HG03097 (cell line): Measurements from ENCODE around the gene PCDHGB2.
"Not testable (repeated sequence)": the region's sequence is repeated elsewhere in the genome, so short reads cannot be mapped to it uniquely, and the experiment has no call there.

ENCODE experiments used
- ATAC-seq: cut with Tn5 transposase; IDR thresholded peaks from one replicate; pipeline ENCODE4 v1.9.1; 2021; ENCODE audit not compliant: unreplicated experiment, low FRiP score

PCDHGB2 gene

DNA sequence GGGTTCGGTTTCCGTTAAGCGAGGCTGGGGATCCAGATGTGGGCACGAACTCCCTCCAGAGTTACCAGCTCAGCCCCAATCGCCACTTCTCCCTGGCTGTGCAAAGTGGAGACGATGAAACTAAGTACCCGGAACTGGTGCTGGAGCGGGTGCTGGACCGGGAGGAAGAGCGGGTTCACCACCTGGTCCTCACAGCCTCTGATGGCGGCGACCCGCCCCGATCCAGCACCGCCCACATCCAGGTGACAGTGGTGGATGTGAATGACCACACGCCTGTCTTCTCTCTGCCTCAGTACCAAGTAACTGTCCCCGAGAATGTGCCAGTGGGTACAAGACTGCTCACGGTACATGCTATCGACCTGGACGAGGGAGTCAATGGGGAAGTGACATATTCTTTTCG lies 23.6 kb downstream of the PCDHGB2 start:
- no peak for ATAC-seq

DNA sequence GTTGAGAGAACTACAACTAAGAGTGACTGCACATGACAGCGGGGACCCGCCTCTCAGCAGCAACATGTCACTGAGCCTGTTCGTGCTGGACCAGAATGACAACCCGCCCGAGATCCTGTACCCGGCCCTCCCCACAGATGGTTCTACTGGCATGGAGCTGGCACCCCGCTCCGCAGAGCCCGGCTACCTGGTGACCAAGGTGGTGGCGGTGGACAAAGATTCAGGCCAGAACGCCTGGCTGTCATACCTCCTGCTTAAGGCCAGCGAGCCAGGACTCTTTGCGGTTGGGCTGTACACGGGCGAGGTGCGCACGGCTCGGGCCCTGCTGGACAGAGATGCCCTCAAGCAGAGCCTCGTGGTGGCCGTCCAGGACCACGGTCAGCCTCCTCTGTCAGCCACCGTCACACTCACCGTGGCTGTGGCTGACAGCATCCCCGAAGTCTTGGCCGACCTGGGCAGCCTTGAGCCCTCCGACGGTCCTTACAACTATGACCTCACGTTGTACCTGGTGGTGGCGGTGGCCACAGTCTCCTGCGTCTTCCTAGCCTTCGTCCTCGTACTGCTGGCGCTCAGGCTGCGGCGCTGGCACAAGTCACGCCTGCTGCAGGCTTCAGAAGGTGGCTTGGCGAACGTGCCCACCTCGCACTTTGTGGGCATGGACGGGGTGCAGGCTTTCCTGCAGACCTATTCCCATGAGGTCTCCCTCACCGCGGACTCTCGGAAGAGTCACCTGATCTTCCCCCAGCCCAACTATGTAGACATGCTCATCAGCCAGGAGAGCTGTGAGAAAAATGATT lies 24.9 kb downstream of the PCDHGB2 start:
- no peak for ATAC-seq

DNA sequence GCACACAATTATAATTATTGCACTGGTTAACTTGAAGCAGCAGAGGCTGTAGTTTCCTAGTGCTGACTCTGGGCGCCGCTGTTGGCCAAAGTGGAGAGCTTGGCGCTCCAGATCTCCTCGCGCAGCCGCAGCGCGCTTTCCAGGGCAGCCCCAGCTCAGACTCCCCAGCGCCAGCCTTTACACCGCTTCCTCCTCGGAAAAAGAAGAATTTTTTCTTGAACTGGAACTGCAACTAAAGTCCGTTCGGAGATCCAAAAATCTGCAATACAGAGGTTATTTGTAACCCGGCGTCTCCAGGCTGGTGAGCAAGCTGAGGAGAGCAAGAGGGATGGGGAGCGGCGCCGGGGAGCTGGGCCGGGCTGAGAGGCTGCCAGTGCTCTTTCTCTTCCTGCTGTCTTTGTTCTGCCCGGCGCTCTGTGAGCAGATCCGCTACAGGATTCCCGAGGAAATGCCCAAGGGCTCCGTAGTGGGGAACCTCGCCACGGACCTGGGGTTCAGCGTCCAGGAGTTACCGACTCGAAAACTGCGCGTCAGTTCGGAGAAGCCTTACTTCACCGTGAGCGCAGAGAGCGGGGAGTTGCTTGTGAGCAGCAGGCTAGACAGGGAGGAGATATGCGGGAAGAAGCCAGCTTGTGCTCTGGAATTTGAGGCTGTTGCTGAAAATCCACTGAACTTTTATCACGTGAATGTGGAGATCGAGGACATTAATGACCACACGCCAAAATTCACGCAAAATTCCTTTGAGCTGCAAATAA lies 27.9 kb downstream of the PCDHGB2 start, which contains the start of gene PCDHGB4:
Gene PCDHGB4, plus strand, starts transcription at position 142 of the 755 bp plus-strand sequence. Its CDS starts 187 bp downstream, at position 329.
- ATAC-seq = not testable (repeated sequence)

DNA sequence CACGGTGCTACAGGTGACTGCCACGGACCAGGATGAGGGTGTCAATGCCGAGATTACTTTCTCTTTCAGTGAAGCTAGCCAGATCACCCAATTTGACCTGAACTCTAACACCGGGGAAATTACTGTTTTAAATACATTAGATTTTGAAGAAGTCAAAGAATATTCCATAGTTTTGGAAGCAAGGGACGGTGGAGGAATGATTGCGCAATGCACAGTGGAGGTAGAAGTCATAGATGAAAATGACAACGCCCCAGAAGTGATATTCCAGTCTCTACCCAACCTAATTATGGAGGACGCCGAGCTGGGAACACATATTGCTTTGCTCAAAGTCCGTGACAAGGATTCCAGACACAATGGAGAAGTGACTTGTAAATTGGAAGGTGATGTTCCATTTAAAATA lies 28.9 kb downstream of the PCDHGB2 start:
- ATAC-seq = no peak

DNA sequence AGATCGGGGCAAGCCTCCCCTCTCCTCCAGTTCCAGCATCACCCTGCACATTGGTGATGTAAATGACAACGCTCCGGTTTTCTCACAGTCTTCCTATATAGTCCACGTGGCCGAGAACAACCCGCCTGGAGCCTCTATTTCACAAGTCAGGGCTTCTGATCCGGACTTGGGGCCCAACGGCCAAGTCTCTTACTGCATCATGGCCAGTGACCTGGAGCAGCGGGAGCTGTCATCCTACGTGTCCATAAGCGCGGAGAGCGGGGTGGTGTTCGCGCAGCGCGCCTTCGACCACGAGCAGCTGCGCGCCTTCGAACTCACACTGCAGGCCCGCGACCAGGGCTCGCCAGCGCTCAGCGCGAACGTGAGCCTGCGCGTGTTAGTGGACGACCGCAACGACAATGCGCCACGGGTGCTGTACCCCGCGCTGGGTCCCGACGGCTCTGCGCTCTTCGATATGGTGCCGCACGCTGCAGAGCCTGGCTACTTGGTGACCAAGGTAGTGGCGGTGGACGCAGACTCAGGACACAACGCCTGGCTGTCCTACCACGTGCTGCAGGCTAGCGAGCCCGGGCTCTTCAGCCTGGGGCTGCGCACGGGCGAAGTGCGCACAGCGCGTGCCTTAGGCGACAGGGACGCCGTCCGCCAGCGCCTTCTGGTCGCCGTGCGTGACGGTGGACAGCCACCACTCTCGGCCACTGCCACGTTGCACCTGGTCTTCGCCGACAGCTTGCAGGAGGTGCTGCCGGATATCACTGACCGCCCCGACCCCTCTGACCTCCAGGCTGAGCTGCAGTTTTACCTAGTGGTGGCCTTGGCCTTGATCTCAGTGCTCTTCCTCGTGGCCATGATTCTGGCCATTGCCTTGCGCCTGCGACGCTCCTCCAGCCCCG lies 29.6 kb downstream of the PCDHGB2 start:
- ATAC-seq = no peak

DNA sequence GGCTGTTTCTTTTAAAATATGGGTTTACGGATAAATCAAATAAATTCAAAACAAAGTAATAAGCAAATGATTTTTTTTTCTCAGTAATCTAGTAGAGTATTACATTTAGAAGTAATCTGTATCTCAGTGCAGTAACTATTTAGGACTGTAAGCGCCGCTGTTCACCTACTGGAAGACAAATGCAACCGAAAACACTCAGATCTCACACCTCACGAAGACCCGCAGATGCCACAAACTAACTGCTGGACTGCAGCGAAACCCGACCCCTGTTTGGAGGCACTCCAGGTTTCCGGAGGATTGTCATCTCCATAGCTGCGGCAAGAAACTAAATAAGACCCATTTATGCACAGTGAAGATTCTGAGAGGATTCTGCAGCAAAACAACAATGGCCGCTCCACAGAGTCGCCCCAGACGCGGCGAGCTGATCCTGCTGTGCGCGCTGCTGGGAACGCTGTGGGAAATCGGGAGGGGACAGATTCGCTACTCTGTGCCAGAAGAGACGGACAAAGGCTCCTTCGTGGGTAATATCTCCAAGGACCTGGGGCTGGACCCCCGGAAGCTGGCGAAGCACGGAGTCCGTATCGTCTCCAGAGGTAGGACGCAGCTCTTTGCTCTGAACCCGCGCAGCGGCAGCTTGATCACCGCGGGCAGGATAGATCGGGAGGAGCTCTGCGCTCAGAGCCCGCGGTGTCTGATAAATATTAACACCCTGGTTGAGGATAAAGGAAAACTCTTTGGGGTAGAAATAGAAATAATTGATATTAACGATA lies 32.8 kb downstream of the PCDHGB2 start, which contains the start of gene PCDHGA8:
Gene PCDHGA8, plus strand, starts transcription at position 205 of the 770 bp plus-strand sequence. Its CDS starts 181 bp downstream, at position 386.
- ATAC-seq = no peak

DNA sequence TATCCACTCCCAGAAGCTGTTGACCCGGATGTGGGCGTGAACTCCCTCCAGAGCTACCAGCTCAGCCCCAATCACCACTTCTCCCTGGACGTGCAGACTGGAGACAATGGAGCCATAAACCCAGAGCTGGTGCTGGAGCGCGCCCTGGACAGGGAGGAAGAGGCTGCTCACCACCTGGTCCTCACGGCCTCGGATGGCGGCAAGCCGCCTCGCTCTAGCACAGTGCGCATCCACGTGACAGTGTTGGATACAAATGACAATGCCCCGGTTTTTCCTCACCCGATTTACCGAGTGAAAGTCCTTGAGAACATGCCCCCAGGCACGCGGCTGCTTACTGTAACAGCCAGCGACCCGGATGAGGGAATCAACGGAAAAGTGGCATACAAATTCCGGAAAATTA lies 33.5 kb downstream of the PCDHGB2 start:
- ATAC-seq = no peak

DNA sequence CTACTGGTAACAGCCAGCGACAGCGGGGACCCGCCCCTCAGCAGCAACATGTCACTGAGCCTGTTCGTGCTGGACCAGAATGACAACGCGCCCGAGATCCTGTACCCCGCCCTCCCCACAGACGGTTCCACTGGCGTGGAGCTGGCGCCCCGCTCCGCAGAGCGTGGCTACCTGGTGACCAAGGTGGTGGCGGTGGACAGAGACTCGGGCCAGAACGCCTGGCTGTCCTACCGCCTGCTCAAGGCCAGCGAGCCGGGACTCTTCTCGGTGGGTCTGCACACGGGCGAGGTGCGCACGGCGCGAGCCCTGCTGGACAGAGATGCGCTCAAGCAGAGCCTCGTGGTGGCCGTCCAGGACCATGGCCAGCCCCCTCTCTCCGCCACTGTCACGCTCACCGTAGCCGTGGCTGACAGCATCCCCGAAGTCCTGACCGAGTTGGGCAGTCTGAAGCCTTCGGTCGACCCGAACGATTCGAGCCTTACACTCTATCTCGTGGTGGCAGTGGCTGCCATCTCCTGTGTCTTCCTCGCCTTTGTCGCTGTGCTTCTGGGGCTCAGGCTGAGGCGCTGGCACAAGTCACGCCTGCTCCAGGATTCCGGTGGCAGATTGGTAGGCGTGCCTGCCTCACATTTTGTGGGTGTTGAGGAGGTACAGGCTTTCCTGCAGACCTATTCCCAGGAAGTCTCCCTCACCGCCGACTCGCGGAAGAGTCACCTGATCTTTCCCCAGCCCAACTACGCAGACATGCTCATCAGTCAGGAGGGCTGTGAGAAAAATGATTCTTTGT lies 34.8 kb downstream of the PCDHGB2 start:
- ATAC-seq = not testable (repeated sequence)

DNA sequence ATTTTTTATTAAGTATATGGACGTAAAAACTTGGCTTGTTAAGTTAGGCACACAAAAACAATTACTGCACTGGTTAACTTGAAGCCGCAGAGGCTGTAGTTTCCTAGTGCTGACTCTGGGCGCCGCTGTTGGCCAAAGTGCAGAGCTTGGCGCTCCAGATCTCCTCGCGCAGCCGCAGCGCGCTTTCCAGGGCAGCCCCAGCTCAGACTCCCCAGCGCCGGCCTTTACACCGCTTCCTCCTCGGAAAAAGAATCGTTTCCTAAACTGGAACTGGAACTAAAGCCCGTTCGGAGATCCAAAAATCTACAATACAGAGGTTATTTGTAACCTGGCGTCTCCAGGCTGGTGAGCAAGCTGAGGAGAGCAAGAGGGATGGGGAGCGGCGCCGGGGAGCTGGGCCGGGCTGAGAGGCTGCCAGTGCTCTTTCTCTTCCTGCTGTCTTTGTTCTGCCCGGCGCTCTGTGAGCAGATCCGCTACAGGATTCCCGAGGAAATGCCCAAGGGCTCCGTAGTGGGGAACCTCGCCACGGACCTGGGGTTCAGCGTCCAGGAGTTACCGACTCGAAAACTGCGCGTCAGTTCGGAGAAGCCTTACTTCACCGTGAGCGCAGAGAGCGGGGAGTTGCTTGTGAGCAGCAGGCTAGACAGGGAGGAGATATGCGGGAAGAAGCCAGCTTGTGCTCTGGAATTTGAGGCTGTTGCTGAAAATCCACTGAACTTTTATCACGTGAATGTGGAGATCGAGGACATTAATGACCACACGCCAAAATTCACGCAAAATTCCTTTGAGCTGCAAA lies 38.2 kb downstream of the PCDHGB2 start, which contains the start of gene PCDHGB5:
Gene PCDHGB5, plus strand, starts transcription at position 192 of the 796 bp plus-strand sequence. Its CDS starts 181 bp downstream, at position 373.
- not testable (repeated sequence) for ATAC-seq

DNA sequence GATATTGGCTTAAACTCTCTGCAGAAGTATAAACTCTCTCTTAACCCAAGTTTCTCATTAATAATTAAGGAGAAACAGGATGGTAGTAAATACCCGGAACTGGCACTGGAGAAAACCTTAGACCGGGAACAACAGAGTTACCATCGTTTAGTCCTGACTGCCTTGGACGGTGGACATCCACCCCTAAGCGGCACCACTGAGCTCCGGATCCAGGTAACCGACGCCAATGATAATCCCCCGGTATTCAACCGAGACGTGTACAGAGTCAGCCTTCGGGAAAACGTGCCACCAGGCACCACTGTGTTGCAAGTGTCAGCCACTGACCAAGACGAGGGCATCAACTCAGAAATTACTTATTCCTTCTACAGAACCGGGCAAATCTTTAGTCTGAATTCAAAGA lies 38.8 kb downstream of the PCDHGB2 start:
- no peak for ATAC-seq

DNA sequence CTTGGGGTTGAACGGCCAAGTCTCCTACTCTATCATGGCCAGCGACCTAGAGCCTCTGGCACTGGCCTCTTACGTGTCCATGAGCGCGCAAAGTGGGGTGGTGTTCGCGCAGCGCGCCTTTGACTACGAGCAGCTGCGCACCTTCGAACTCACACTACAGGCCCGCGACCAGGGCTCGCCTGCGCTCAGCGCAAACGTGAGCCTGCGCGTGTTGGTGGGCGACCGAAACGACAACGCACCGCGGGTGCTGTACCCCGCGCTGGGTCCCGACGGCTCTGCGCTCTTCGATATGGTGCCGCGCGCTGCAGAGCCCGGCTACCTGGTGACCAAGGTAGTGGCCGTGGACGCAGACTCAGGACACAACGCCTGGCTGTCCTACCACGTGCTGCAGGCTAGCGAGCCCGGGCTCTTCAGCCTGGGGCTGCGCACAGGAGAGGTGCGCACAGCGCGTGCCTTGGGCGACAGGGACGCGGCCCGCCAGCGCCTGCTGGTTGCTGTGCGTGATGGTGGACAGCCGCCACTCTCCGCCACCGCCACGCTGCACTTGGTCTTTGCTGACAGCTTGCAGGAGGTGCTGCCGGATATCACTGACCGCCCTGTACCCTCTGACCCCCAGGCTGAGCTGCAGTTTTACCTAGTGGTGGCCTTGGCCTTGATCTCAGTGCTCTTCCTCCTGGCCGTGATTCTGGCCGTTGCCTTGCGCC lies 39.9 kb downstream of the PCDHGB2 start:
- ATAC-seq = no peak

DNA sequence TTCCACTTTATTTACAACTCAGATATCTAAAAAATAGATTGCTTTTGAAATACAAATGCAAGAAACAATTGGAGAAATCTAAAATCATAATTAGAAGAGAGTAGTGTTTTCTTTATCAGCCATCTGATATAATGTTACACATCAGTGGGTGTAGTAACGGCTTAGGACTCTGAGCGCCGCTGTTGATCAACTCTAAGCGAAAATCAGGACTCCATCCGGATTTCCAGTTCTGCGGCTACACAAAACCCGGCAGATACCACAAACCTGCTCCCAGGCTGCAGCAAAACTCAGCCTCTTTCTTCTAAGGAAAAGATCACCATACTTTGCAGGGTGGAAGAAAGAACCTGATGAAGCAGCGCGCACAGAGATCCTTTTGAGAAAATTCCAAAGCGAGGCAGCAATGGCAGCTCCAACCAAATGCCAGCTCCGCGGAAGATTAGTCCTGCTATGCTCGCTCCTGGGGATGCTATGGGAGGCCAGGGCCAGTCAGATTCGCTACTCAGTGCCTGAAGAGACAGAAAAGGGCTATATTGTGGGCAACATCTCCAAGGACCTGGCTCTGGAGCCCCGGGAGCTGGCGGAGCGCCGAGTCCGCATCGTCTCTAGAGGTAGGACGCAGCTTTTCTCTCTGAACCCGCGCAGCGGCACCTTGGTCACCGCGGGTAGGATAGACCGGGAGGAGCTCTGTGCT lies 42.9 kb downstream of the PCDHGB2 start, which contains the start of gene PCDHGA9:
Gene PCDHGA9, plus strand, starts transcription at position 226 of the 691 bp plus-strand sequence. Its CDS starts 175 bp downstream, at position 401.
- ATAC-seq = no peak

DNA sequence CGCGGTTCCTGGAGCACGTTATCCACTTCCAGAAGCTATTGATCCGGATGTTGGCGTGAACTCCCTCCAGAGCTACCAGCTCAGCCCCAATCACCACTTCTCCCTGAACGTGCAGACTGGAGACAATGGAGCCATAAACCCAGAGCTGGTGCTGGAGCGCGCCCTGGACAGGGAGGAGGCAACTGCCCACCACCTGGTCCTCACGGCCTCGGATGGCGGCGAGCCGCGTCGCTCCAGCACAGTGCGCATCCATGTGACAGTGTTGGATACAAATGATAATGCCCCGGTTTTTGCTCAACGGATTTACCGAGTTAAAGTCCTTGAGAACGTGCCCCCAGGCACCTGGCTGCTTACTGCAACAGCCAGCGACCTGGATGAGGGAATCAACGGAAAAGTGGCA lies 43.6 kb downstream of the PCDHGB2 start:
- no peak for ATAC-seq

DNA sequence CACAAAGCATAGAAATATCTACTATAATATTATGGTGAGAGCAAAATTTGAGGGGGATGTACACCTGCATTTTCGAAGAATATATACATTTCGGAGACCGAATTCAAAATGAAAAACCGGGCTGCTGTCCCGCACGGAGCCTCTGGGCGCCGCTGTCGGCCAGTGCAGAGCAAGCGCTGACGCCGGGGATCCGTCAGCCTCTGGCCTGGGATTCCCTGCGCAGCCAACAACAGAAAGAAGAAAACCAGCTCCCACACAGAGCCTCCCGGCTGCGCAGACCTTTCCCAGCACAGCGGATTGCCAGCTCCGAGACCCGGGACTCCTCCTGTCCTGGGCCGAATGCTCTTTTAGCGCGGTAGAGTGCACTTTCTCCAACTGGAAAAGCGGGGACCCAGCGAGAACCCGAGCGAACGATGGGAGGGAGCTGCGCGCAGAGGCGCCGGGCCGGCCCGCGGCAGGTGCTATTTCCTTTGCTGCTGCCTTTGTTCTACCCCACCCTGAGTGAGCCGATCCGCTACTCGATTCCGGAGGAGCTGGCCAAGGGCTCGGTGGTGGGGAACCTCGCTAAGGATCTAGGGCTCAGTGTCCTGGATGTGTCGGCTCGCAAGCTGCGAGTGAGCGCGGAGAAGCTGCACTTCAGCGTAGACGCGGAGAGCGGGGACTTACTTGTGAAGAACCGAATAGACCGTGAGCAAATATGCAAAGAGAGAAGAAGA lies 48.2 kb downstream of the PCDHGB2 start, which contains the start of gene PCDHGB6:
Gene PCDHGB6, plus strand, starts transcription at position 232 of the 716 bp plus-strand sequence. Its CDS starts 182 bp downstream, at position 414.
- ATAC-seq = not testable (repeated sequence)

DNA sequence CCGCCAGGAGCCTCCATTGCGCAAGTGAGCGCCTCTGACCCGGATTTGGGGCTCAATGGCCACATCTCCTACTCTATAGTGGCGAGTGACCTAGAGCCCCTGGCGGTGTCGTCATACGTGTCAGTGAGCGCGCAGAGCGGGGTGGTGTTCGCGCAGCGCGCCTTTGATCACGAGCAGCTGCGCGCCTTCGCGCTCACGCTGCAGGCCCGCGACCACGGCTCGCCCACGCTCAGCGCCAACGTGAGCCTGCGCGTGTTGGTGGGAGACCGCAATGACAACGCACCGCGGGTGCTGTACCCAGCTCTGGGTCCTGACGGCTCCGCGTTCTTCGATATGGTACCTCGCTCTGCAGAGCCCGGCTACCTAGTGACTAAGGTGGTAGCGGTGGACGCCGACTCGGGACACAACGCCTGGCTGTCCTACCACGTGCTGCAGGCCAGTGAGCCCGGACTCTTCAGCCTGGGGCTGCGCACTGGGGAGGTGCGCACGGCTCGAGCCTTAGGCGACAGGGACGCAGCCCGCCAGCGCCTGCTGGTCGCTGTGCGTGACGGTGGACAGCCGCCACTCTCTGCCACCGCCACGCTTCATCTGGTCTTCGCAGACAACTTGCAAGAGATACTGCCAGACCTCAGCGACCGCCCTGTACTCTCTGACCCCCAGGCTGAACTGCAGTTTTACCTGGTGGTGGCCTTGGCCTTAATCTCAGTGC lies 50.0 kb downstream of the PCDHGB2 start:
- ATAC-seq = no peak
